AG09319 (cell line): ENCODE measurements around the gene NEK7.

Experiments used
- DNase-seq: peaks from one replicate; pipeline ENCODE4 v3.0.0-alpha.2; 2010; ENCODE audit warnings: low read depth; ENCODE audit errors: extremely low read depth
- TF ChIP-seq, protein P1 (sequence below): IDR thresholded peaks from 2 replicates; pipeline ENCODE4 v1.5.1; 2011; ENCODE audit warnings: low read depth, mild to moderate bottlenecking, inconsistent platforms, low read length, moderate library complexity

NEK7 gene

DNA sequence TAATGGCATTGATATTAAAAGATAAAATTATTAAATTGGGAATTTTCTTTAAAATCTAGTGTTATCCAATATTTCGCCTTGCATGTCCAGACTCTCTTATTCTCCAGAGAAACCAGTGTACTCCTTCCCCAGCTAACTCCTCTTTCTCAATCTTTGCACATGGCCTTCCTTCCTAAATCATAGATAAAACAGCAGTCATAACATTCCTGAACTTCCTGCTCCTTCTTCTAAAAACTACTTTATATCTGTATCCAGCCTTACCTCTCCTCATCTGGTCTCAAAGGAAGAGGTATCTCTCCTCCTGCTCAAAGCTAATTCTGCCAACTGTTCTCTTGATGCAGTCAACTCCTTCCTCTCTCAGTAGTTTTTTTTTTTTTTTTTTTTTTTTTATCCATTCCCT is 39.5 kb upstream of the NEK7 start:
- no peak for DNase-seq
- TF ChIP-seq, protein P1, sequence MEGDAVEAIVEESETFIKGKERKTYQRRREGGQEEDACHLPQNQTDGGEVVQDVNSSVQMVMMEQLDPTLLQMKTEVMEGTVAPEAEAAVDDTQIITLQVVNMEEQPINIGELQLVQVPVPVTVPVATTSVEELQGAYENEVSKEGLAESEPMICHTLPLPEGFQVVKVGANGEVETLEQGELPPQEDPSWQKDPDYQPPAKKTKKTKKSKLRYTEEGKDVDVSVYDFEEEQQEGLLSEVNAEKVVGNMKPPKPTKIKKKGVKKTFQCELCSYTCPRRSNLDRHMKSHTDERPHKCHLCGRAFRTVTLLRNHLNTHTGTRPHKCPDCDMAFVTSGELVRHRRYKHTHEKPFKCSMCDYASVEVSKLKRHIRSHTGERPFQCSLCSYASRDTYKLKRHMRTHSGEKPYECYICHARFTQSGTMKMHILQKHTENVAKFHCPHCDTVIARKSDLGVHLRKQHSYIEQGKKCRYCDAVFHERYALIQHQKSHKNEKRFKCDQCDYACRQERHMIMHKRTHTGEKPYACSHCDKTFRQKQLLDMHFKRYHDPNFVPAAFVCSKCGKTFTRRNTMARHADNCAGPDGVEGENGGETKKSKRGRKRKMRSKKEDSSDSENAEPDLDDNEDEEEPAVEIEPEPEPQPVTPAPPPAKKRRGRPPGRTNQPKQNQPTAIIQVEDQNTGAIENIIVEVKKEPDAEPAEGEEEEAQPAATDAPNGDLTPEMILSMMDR: no peak

DNA sequence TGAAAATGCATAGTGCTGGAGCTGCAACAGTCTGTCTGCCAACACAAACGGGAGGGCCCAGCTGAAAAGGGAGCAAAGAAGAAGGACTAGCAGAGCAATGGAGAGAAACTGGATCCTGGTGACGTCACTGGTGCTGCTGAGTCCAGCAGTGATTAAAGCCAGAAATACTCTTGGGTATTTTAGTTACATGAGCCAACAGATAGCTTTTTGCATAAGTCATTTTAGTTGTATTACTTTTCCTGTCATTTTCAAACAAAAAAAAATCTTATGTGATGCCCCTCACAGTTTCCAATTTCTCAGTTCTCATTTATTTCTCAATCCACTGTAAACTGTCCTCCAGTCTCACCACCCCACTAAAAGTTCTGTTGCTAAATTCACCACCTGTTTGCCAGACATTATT is 38.7 kb upstream of the NEK7 start:
- DNase-seq: peak; percentile 95
- TF ChIP-seq, protein P1: no peak

DNA sequence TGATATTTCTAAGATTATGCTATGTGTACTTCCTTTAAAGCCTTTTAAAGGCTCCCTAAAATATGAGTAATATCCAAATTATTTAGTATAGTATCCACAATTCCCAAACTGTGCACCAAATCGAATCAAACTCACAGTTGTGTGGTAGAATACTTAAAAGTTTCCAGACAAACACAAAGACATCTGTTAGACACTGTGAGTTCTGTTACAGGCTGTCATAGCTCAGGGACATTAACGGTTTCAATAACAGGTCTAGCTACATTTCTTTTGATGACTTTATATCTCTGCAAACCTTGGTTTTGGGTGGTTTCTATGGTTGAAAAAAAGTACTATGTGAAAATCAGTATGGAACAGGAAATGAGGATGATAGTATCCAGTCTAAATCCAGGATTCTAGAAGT is 36.9 kb upstream of the NEK7 start:
- TF ChIP-seq, protein P1: no peak
- no peak for DNase-seq

DNA sequence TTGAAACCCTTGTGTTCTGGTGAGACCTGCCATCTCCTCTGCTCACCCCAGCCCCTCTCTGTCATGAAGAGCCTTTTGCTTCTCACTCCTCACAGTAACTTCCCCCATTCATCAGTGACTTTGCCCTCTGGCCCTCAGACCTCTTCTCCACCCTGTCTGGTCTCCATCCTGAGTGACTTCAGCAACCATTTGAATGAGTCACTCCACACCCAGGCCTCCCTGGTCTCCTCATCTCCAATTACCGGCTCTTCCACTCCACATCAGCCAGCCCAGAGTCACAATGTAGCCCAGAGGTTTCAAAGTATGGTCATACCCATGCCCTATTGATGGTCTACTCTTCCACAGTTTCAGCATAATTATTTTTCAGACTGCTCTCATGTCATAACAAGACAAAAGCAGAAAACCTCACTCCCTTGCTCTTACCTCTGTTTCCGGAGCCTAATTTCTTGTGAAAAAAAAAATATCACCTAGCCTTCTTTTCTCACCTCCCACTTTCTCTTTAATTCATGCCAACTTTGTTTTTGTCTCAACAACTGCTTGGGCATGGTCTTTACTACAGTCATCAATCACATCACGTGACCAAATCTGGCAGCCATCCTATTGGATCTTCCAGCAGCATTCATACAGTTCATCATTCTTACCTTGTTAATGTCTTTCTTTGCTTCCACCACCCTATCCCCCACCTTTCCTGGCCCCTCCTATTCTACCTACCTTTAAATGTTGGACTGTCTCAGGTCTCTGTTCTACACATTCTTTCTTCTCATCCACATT is 35.6 kb upstream of the NEK7 start:
- peak; percentile 36 for DNase-seq
- TF ChIP-seq, protein P1: no peak

DNA sequence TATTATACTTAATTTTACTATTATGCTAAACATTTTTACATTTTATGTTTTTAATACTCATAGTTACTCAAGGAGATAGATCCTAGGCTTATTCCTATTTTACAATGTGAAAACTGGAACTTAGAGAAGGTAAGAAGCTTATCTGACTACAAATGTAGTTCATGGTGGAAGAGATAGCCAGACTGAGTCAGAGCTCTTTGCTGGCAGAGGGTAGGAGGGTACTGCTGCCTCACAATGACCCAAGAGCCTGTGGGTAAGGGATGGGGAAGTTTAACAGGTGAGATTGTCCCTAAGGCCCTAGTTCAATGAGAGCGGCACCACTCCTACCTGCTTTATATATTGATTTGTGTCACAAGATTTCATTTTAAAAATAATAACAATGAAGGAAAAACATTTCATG is 34.1 kb upstream of the NEK7 start:
- no peak for DNase-seq
- TF ChIP-seq, protein P1: no peak

DNA sequence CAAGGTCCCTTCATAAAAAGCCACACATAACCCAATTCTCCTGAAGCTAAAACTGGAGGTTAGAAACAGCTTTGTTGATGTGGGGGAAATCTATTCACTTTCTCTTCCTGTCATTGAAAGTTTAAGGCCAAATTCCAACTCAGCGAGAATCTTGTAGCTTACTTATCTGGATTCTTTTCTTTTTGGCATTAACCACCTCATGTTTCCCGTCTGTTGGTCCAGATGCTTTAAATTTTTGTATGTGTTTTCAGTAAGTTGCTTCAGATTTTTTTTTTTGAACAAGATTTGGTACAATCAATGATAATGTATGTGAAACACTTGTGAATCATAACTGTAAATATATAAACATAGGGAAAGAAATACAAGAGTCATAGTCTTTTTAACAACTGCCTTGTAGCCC is 33.7 kb upstream of the NEK7 start:
- DNase-seq: peak; percentile 44
- TF ChIP-seq, protein P1: no peak

DNA sequence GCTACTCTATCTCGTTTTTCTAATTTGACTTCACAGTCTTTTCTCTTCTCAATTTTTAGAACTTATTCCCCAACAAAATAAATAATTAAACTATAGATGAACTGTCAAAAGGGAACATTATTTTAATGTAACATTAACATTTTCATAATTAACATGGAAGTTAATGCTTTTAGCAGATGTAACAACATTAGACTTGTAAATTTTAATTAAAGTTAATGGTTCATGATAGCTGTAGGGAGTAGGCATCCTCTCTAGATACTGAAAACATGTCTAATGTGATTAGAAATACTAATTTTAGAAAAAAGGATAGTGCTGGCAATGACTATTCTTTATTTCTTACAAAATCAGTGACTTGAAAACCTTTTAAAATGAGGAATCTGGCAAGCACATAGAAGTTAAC is 32.1 kb upstream of the NEK7 start:
- DNase-seq: no peak
- TF ChIP-seq, protein P1: no peak
